CD4-positive, alpha-beta T cell treated with Interleukin-17A for 1 hour (primary cell): Measurements from ENCODE around the gene TMC4.
"Not testable (repeated sequence)": the region's sequence is repeated elsewhere in the genome, so short reads cannot be mapped to it uniquely, and the experiment has no call there.

Source experiments
- DNase-seq: peaks from one replicate; pipeline ENCODE4 v3.0.0-alpha.2; 2020

The TMC4 gene, protein sequence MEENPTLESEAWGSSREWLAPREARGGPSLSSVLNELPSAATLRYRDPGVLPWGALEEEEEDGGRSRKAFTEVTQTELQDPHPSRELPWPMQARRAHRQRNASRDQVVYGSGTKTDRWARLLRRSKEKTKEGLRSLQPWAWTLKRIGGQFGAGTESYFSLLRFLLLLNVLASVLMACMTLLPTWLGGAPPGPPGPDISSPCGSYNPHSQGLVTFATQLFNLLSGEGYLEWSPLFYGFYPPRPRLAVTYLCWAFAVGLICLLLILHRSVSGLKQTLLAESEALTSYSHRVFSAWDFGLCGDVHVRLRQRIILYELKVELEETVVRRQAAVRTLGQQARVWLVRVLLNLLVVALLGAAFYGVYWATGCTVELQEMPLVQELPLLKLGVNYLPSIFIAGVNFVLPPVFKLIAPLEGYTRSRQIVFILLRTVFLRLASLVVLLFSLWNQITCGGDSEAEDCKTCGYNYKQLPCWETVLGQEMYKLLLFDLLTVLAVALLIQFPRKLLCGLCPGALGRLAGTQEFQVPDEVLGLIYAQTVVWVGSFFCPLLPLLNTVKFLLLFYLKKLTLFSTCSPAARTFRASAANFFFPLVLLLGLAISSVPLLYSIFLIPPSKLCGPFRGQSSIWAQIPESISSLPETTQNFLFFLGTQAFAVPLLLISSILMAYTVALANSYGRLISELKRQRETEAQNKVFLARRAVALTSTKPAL

DNA sequence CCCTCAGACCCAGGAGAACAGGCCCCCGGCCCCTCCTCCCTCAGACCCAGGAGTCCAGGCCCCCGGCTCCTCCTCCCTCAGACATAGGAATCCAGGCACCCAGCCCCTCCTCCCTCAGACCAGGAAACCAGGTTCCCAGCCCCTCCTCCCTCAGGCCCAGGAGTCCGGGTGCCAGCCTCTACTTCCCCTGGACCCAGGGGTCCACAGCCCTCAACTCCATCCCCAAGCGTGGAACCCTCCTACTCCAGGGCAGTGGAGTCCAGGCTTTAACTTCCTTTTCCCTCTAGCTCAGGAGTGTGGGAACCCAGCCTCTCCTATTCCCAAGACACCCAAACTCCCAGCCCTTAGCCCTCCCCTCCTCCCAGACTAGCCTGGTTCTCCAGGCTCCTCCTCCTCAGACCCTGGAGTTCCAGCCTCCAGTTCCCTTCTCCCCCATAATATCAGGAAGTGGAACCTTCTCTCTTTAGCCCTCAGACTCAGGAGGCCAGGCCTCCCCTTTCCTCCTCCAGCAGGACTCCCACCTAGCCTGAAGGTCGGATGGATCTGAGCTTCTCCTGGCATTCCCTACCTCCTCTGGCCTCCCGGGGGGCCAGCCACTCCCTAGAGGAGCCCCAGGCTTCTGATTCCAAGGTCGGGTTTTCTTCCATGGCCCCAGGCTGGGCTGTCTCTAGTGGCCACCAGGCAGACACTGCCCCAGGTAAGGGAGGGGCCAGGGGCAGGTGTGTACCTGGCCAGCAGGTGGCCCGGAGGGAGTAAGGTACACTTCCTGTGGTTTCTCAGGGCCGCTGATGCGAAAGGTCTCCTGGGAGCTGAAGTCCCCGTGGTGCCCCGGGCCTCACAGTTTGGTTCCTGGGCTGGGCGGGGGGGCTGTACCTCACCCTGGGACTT lies at the start of gene TMC4:
TMC4 (minus strand) TSS at position 690 of the 888 bp plus-strand sequence; CDS start at position 647, 43 bp downstream.
- DNase-seq, result peak; percentile 23

DNA sequence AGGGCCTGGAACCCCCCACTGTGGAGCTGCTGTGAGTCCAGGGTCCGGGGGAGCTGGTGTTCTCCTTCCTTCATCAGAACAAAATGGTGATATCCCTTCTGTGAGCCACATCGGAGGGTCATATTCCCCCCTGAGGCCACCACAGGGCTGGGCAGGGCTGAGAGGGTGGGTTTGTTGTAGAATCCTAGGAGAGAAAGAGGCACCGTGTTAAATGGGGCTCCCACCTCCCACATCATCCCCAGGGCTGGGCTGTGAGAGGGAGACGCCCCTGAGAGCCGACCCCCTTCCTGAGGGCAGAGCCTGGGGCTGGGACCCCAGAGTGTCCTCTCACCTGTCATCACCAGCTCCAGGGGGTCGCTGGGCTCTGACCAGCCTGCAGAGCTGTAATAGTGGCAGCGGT lies 49.0 kb upstream of the TMC4 start:
- DNase-seq, result not testable (repeated sequence)

DNA sequence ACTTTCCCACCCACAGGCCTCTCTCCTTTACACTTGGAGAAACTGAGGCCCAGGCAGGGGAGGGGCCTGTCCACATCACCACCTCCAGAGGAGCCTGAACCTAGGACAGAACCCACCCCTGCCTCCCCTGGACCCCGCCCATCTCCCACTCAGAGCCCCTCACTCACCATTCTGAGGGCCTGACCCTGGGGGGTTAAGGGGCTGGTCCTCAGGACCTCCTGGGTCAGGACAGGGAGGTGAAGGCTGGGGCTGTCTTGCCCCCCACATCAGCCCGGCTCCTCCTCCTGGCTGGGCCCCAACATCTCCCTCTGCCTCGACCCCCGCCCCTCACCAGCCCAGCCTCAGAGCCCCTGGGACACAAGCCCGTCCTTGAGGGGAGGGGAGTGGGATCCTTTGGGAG lies 46.7 kb upstream of the TMC4 start:
- not testable (repeated sequence) for DNase-seq

DNA sequence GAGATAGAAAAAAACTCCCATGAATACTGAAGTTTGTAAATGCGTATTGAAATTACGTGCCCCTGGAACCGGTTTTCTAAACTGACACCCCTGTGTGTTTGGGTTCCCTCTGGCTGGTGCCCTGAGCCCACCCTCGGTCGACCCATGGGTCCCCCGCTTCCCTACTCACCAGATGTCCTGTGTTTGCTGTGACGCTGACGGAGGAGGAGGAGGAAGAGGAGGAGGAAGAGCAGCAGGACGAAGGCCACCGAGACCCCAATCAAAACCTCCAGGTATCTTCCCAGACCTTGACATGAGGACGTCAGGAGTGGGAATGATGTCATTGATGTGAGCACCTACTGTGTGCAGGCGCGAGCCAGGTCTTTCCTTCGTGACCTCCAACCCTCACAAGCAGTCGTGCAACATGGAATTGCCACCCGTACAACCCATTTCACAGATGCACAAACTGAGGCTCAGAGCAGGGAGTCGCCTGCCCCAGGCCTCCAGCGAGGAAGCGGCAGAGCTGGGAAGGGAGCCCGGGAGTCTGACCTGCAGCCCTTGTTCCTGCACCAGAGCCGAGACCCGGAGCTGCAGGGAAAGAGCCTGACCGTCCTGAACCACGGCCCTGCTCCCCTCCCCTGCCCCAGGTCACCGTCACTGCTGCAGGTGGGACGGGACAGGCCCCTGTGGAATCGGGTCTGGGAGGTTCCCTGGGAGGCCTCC lies 46.2 kb upstream of the TMC4 start:
- no peak for DNase-seq

DNA sequence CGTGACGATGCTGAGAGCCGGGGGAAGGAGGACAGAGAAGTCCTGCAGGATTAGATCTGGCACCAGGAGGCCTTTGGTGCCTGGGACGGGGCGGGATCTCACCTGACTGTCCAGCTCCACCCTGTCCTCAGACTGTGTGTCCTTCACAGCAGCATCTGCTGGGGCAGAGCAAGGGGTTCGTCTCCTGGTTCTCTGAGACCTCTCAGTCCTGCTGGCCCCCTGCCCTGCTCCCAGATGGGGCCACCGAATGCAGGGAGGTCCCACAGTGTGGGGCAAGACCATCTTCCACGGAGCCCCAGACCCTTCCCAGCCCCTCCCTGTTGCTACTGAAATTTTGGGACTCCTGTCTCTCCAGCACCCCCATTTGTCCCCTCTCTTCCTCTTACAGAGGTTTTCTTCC lies 45.3 kb upstream of the TMC4 start:
- DNase-seq, result no peak

DNA sequence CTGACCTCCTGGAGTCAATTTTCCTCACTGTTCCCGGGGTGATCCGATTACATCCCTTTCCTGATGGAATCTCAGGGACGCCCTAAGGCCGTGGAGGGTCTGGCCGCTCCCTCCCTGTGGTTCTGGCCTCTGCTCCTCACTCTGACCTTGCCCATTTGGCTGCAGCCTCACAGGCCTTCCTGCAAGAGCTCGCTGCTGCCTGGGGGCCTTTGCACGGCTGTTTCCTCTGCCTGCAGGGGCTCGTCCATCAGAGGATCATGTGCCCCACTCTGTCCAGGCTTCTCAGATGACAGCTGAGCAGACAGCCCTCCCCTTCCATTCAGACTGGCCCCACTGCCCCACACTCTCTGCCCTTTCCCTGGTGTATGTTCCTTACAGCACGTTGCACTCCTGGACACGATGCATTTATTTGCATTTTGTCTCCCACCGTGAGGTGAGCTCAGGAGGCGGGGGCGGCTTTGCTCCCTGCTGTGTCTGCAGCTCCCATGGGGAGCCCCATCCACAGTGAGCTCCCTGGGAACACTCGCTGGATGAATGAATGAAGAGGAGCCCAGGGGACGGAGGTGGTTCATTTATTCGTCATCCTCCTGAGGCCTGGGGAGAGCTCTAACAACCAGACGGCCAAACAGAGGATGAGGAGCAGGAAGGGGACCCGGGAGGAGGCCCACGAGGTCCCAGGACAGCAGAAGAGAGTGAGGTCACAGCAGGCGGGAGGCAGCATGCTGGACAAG lies 44.7 kb upstream of the TMC4 start:
- DNase-seq, result not testable (repeated sequence)

DNA sequence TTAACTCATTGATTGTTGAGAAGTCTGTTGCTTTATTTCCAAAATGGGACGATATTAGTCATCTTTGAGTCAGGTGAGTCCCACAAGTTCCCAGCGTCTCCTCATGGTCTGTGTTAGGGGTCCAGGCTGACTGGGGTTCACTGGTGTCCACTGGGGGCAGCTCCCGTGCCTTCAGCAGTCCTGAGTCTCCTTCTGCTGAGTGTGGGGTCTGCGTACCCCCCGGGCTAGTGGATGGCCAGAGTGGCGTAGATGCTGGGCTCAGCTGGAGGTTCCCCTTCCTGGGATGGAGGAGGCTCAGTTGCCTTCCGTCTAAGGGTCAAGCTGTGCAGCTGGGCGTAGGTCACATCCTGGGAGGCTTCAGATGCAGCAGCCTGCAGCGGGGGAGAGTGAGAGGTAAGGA lies 43.9 kb upstream of the TMC4 start:
- no peak for DNase-seq

DNA sequence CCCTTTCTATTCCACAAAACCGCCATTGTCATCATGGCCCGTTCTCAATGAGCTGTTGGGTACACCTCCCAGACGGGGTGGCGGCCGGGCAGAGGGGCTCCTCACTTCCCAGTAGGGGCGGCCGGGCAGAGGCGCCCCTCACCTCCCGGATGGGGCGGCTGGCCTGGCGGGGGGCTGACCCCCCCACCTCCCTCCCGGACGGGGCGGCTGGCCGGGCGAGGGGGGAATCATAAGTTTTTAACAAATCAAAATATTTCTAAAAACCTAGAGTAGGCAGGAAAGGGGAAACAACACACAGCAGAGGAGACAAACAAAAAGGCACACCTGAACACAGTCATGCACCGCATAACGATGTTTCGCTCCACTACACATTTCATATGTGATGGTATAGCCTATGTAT lies 41.8 kb upstream of the TMC4 start:
- DNase-seq, result not testable (repeated sequence)

DNA sequence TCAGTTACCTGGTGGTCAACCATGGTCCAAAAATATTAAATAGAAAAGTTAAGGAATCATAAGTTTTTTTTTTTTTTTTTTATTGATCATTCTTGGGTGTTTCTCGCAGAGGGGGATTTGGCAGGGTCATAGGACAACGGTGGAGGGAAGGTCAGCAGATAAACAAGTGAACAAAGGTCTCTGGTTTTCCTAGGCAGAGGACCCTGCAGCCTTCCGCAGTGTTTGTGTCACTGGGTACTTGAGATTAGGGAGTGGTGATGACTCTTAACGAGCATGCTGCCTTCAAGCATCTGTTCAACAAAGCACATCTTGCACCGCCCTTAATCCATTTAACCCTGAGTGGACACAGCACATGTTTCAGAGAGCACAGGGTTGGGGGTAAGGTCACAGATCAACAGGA lies 41.3 kb upstream of the TMC4 start:
- DNase-seq, result not testable (repeated sequence)

DNA sequence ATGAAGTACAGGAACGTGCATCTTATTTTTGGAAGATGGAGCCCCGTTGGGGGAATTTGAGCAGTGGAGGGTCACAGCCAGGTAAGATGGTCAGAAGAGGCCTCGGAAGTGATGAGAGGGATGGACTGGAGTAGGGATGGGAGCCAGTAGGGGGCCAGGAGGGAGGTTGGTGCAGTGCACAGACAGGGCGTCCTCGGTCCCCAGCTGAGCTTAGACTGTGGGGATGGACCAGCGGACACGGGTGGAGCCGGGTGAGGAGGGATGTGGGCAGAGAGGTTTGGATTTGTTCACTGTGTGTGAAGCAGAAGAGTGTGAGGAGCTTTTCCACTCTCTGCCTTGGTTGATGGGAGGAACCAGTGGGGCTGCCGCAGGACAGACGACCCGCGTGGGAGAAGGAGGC lies 38.3 kb upstream of the TMC4 start:
- no peak for DNase-seq

DNA sequence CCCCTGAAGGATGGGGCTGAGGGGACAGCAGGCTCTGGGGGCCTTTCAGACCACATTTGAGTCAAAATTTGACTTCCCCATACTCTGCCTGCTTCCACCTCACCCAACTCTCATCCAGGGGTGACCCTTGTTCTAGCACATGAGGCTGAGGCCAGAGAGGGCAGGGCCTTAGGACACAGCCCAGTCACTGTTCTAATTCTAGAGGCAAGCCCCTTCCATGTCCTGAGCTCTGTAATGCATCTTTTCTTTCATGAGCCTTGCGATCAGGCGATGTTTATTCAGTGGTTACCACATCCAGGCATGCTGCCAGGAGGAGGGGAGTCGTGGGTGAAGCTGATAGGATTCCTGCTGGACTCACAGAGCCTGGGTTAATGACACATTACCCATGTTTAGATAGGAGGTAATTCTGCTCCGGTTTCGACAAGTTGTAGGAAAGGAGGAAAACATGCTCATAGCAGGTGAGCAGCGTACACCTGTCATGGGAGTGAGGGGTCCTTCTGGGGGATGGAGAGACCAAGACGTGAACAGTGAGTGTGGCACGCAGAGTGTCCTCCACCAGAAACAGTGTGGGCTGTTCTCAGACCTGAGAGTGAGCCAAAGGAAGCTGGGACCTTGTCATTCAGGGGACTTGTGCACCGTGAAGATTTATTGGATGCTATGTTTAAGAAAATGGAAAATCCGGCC lies 37.0 kb upstream of the TMC4 start:
- DNase-seq, result no peak

DNA sequence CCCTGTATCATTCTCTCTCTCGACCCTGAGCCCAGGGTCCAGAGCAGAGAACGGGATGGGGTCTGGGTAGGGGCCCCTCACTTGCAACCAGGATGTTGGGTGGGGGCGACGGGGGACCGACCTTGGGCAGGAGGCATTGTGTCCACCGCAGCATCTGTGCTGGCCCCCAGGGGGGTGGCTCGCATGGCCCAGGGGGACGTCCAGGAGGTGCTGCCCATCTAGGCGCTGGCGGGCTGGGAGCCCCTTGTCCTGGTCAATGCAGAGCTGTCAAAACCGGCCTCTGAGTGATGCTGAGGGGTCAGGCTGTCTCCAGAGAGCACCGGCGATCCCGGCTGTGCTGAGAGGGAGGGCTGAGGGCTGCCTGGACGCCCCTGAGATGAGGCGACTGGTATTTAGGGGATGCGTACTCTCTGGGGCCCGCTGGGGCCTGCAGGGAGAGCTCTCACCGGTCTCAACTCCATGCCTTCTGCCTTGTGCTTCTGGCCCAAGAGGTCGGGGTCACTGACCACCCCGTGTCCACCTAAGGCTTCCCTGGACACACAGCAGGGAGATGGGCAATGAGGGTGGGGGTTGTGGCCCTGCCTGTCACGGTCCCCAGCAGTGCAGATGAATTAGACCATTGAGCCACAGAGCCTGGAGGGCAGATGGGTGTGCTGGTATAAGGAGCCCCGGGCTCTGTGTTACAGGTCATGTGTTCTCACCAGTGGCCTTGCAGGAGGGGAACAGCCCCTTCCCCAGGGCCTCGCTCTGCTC lies 36.3 kb upstream of the TMC4 start:
- DNase-seq, result no peak

DNA sequence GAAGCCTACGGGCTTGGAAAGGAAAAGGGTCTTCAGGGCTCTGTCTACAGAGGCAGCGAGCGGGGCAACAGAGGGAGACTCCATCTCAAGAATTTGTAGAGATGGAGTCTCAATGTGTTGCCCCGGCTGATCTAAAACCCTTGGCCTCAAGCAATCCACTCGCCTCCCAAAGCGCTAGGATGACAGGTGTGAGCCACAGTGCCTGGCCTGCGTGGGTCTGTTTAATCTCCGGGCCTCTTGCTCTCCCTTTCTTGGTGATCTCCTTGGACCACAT lies 35.8 kb upstream of the TMC4 start:
- no peak for DNase-seq

DNA sequence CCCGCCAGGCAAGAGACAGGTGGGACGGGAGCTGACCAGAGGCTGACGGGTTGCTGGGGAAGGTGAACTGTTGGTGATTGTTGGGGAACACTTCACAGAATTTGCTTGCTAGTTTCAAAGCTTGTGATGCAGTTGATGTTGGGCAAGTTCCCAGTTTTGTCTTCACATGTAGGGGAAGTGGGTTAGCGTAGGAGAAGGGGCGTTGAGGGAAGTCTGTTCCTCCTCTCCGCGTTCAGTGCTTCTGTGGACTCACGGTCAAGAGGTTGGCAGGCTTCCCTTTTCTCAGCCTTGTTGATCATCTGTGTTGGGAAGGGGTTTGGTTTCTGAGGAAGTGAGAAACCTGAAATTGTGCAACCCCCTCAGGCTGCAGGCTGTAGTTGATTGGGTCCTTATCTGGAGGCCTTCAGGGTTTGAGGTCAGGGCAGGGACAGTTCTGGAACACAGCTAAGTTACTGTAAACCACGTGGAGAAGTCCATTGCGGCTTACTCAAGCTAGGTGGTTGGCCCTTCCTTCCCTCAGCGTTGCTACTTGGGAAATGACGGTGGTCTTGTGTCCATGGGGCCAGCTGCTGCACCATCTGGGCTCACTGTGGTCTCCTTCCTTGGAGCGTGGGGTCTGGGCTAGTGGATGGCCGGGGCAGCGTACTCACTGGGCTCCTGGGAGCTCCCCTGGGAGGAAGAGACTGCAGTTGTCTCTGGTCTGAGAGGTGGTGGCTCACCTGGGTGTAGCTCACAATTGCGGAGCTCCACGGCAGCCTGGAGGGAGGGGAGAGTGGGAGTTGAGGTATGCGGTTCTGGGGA lies 35.2 kb upstream of the TMC4 start:
- DNase-seq, result peak; percentile 62

DNA sequence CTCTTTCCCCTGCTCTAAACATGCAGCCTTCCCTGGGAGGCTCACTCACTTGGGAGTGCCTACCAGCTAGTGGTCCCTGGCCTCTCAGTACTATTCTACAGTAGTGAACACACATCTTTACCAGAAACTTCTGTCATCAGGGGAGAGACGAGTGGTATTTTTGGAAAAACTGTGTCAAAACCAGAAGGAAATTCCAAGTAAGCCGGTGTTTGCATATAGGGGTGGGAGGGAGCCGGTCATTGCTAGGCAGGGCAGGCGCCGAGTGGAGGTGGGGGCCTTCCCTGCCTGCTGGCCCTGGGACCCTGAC lies 34.7 kb upstream of the TMC4 start:
- no peak for DNase-seq

DNA sequence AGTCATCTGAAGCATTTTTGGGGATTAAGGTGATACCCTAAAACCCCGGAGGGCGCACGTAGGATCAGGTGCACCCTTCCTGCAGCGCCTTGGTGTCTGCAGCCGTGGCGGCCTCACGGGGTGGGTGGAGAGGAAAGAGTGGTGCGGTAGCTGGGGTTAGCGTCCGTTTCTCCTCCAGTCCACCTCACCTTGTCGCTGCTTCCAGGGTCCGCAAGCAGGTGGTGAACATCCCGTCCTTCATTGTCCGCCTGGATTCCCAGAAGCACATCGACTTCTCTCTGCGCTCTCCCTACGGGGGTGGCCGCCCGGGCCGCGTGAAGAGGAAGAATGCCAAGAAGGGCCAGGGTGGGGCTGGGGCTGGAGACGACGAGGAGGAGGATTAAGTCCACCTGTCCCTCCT lies 34.2 kb upstream of the TMC4 start:
- not testable (repeated sequence) for DNase-seq

DNA sequence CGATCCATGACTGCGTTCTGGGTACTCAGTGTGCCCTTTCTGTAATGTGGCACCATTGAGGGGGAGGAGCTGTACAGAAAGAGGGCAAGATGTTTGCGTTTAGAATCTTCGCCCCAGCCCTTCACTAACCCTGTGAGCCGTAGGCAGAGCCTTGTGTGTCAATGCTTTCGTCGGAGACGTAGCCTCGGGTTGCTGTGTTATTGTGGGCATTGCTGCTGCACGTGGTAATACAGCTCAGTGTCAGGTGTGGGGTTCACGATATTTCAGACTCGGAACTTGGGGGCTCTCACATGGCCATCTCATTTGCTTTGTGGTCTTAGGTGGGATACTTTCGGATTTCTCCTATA lies 33.8 kb upstream of the TMC4 start:
- no peak for DNase-seq

DNA sequence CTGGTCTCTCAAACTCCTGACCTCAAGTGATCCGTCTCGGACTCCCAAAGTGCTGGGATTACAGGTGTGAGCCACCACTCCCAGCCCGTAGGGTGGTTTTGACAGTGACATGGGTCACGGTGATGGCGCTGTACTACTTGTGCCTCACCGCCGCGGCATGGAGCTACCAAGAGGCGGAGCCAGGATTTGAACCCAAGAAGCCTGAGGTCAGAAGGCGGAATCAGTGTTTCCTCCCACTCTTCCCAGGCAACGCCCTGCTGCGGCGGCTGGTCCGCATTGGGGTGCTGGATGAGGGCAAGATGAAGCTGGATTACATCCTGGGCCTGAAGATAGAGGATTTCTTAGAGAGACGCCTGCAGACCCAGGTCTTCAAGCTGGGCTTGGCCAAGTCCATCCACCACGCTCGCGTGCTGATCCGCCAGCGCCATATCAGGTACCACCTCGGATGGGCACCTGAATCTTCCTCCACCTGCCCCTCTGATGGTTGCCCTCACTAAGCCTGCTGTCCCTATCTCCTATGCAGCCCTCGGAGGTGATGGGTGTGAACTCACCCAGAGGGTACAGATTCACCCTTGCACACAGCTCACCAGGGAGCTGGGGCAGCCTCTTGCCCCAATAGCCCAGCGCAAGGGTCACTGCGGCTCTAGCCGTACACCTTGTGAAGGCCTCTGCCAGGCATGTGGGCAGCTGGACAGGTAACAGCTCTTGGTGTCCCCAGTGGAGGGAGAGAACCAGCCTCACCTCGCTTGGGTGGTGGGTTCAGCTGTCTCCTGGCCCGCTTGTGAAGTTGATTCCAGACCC lies 33.3 kb upstream of the TMC4 start:
- no peak for DNase-seq

DNA sequence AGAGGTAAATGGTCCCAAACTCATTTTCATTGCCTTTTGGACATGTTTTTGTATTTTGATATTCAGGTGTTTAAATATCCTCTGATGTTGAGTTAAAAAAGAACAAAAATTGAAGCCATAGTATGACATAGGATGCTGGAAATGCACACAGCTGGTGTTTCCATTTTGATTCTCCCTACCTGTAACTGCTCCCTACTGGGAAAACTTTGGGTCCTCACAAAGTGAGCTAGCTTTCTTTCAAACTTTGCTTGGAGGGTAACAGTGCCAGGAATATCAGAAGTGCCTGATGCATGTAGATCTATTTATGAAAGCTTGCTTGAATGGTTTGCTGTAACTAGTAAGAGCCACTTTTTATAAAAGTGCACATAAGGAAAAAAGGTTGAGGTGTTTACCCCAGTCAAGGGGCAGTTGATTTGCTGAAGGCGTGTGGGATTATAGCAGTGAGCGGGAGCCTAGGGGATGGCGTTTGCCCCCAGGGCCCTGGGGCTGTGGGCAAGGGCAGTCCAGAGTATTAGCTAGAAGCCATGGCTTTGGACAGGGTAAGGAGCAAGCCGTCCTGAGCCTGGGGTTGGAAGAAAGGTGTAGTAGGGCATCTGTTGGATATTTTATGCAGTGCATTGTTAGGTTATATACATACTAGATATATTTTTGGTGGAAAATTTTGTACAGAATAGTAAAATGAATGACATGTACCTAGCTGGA lies 32.0 kb upstream of the TMC4 start:
- DNase-seq, result no peak
